ENCODE measurements around the gene FAM180A. TPM values are rescaled to one million over a fixed set of nuclear protein-coding genes. Genes with fewer than 3 reads are reported as not detected.

Gene FAM180A
- total and polyA plus RNA-seq, 9 of the 15 experiments (the other 6 are each of a cell fraction or from before 2014, with no cell fraction given) = not detected

DNA sequence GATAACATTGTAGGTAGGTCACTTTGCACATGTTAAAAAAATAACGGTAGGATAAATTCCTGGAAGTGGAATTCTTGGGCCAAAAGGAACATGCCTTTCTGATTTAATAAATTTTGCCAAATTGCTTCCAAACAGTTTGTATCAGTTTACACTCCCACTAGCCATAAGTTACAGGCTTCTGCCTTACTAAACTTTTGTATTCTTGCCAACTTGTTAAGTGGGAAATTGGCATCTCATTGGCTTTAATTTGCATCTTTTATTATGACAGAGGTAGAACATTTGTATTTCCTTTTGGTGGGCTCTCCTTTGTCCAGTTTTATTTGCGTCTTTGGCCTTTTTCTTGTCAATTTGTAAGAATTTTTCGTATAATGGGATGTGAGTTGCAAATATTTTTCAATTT, 38.3 kb upstream of the FAM180A start (continued):
- TF ChIP-seq, protein P1, sequence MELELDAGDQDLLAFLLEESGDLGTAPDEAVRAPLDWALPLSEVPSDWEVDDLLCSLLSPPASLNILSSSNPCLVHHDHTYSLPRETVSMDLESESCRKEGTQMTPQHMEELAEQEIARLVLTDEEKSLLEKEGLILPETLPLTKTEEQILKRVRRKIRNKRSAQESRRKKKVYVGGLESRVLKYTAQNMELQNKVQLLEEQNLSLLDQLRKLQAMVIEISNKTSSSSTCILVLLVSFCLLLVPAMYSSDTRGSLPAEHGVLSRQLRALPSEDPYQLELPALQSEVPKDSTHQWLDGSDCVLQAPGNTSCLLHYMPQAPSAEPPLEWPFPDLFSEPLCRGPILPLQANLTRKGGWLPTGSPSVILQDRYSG (tag; conservative IDR thresholded peaks at IDR 0.05; ENCODE audit: low read depth) = no peak
- TF ChIP-seq ID3 (CRISPR knock-in tag; IDR thresholded peaks at IDR 0.05) (no peak), ID3 (tag; IDR thresholded peaks at IDR 0.05) (no peak), CBX2 (IDR thresholded peaks at IDR 0.05; ENCODE audit: insufficient read depth, low read length, poor library complexity, severe bottlenecking) (no peak), ZBTB17 (CRISPR knock-in tag; IDR thresholded peaks at IDR 0.05) (no peak), ZNF507 (tag; conservative IDR thresholded peaks at IDR 0.05) (no peak), ZNF717 (CRISPR knock-in tag; IDR thresholded peaks at IDR 0.05) (no peak), ELF4 (CRISPR knock-in tag; IDR thresholded peaks at IDR 0.05) (no peak), ZNF217 (CRISPR knock-in tag; IDR thresholded peaks at IDR 0.05) (no peak), MTA2 (IDR thresholded peaks at IDR 0.05; ENCODE audit: low read depth) (no peak), SP2 (IDR thresholded peaks at IDR 0.05; ENCODE audit: extremely low read depth, low read depth, low read length, poor library complexity, severe bottlenecking) (no peak), TBL1XR1 (IDR thresholded peaks at IDR 0.05; ENCODE audit: low read length in 2 of 2) (no peak), ZNF41 (CRISPR knock-in tag; conservative IDR thresholded peaks at IDR 0.05) (no peak)

Measured in K562 (cell line).